ENCODE measurements around the gene WDR75. TPM values are rescaled to one million over a fixed set of nuclear protein-coding genes. Genes with fewer than 3 reads are reported as not detected.

WDR75 gene
- total RNA-seq = 10 to 100 TPM; 31.6 to 49.4 (median 38.8) TPM

GRCh38 chr2:189440947-189441708 is at the start of gene WDR75:
TSS of gene WDR75 (plus strand) at chr2:189441474. CDS start at chr2:189441493, 19 bp downstream.
- peak; percentile 72 for DNase-seq (ENCODE audit: low spot score)

DNA sequence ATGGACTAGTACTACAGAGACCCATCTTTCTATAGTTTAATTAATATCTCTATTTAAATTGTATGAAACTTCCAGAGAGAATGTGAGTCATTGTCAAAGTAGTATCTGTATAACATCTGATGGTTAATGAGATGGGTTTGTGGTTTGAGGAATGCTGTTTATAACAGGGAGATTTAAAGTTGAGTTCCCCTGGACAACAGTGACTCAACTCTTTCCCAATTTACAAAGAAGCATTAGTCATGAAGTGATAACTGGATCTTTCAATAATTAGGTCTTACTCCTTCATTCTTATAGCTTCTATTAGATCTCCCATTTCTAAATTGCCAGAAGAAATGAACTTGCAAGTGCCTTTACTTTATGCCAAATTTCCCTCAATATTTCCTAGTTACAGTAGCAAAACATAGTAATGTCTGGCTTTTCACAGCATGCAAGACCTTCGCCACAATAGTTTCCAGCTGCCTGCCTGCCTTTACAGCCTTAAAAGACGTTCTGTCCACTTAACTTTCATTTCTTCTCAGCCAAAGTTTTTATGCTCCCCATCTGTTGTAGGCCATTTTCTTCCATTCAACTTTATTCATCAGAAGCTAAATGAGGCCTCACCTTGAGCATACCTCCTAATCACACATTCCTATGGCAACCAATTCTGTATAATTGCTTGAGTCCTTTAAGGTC is 47.7 kb upstream of the WDR75 start:
- TF ChIP-seq, protein P1, sequence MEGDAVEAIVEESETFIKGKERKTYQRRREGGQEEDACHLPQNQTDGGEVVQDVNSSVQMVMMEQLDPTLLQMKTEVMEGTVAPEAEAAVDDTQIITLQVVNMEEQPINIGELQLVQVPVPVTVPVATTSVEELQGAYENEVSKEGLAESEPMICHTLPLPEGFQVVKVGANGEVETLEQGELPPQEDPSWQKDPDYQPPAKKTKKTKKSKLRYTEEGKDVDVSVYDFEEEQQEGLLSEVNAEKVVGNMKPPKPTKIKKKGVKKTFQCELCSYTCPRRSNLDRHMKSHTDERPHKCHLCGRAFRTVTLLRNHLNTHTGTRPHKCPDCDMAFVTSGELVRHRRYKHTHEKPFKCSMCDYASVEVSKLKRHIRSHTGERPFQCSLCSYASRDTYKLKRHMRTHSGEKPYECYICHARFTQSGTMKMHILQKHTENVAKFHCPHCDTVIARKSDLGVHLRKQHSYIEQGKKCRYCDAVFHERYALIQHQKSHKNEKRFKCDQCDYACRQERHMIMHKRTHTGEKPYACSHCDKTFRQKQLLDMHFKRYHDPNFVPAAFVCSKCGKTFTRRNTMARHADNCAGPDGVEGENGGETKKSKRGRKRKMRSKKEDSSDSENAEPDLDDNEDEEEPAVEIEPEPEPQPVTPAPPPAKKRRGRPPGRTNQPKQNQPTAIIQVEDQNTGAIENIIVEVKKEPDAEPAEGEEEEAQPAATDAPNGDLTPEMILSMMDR (IDR thresholded peaks at IDR 0.05) = no peak
- ATAC-seq (ENCODE audit: low FRiP score) = peak; percentile 89
- no peak for DNase-seq (ENCODE audit: low spot score)

More at GRCh38 chr2:189440947-189441708, at the start of gene WDR75:
- ATAC-seq (ENCODE audit: low FRiP score) = peak; percentile 99
- TF ChIP-seq, protein P1 (IDR thresholded peaks at IDR 0.05) = no peak

DNA sequence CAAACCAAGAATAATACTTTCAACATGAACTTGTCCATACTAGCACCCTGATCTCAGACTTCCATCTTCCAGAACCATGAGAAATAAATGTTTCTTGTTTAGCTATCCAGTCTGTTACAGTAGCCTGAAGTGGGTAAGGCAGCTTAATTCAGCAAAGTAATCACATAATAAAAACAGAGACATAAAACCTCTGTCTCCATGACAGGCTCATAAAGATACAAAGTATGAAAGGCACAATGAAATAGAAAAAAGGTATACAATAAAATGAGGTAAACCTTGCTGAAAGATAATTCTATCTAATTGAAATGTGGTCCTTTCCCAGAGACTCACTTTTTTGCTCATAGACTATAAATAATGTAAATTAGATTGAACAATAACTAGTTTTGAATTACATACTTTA is 46.7 kb upstream of the WDR75 start:
- ATAC-seq (ENCODE audit: low FRiP score) (no peak), DNase-seq (ENCODE audit: low spot score) (no peak)
- TF ChIP-seq, protein P1 (IDR thresholded peaks at IDR 0.05) = no peak

GRCh38 chr2:189402932-189403331 is 38.3 kb upstream of the WDR75 start:
- TF ChIP-seq, protein P1 (IDR thresholded peaks at IDR 0.05) = no peak
- DNase-seq (ENCODE audit: low spot score) = no peak
- no peak for ATAC-seq (ENCODE audit: low FRiP score)

DNA sequence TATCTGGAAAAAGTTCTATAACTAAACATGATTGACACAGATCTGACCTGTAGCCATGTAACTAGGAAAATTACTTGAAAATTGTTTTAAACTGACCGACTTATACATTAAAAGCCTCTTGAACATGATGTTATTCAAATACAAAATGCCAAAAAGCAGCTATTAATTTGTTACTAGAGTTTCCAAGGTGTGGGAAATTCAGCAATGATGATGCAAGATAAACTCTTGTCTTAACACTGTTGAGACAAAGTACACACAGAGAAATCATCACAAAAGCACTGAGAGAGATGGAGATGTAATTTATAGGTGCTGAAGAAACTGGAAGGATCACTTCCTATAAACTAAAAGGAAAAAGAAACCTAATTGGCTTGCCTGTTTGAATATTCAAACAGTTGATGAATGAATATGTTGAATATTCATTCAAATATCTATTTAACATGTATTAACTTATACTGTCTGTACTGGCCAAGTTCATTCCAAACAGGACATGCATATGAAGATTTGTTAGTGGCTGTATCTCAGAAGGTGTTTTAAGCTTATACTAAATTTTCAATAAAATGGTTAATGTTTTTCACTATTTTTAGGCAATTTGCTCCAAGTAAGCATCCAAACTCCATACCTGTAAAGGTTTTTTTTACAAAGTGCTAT is 34.6 kb upstream of the WDR75 start:
- DNase-seq (ENCODE audit: low spot score) (no peak), ATAC-seq (ENCODE audit: low FRiP score) (no peak)

GRCh38 chr2:189407281-189408209 is 33.7 kb upstream of the WDR75 start:
- no peak for ATAC-seq (ENCODE audit: low FRiP score)
- no peak for DNase-seq (ENCODE audit: low spot score)
- TF ChIP-seq, protein P1 (IDR thresholded peaks at IDR 0.05) = no peak

More for the DNA sequence above, 34.6 kb upstream of the WDR75 start:
- TF ChIP-seq, protein P1 (IDR thresholded peaks at IDR 0.05) = no peak

Data from omental fat pad (tissue), 4 donors.